Subcutaneous adipose tissue (tissue), 4 donors: ENCODE measurements around the gene RFX7. TPM values are rescaled to one million over a fixed set of nuclear protein-coding genes. Genes with fewer than 3 reads are reported as not detected.

Experiments used
- total RNA-seq, 4 donors: library from RNA; depleted of rRNA; stranded (reverse); fragments of >200 nt; gene quantifications; one replicate each; pipeline ENCODE4 v1.1.0, GENCODE V29; 2016
- TF ChIP-seq, protein P1 (sequence below): fragments of 450-650 bp; IDR thresholded peaks from one replicate; pipeline ENCODE4 v1.5.1; 2016; ENCODE audit warnings: low read depth, mild to moderate bottlenecking, control low read depth, antibody characterized with exemption, moderate library complexity

The RFX7 gene
- total RNA-seq, 4 donors from 2014 or later, result 6.0 to 10.2 (median 8.3) TPM

DNA sequence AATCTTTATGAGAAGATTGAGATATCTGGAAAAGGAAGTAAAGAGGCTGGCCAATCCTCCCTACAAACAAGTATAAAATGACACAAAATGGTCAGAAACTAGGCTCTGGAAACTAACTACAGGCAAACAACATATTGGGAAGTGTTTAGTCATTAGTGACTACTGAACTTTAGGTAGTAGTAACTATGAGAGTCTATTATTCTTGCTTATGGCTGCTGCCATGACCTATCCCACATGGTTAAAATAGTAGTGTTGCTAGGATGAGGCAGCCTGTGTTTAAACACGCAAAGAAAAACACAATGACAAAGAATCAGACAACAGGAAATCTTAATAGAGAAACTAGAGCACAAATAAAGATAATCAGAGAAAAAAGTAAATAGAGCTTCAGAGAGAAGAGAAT lies 67.9 kb downstream of the RFX7 start:
- TF ChIP-seq, protein P1, sequence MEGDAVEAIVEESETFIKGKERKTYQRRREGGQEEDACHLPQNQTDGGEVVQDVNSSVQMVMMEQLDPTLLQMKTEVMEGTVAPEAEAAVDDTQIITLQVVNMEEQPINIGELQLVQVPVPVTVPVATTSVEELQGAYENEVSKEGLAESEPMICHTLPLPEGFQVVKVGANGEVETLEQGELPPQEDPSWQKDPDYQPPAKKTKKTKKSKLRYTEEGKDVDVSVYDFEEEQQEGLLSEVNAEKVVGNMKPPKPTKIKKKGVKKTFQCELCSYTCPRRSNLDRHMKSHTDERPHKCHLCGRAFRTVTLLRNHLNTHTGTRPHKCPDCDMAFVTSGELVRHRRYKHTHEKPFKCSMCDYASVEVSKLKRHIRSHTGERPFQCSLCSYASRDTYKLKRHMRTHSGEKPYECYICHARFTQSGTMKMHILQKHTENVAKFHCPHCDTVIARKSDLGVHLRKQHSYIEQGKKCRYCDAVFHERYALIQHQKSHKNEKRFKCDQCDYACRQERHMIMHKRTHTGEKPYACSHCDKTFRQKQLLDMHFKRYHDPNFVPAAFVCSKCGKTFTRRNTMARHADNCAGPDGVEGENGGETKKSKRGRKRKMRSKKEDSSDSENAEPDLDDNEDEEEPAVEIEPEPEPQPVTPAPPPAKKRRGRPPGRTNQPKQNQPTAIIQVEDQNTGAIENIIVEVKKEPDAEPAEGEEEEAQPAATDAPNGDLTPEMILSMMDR, result no peak

DNA sequence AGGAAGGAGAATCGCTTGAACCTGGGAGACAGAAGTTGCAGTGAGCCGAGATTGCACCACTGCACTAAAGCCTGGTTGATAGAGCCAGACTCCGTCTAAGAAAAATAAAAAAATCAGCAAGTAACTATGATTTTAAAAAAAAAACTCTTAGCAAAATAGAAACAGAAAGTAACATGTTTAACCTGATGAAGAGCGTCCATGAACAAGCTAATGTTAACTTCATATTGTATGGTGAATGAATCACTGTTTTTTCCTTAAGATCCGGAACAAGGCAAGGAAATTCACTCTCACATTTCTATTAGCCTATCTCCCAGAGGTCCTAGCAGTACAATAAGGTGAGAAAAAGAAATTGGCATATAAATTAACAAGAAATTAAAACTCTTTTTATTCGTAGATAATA lies 69.0 kb downstream of the RFX7 start:
- TF ChIP-seq, protein P1, result no peak

DNA sequence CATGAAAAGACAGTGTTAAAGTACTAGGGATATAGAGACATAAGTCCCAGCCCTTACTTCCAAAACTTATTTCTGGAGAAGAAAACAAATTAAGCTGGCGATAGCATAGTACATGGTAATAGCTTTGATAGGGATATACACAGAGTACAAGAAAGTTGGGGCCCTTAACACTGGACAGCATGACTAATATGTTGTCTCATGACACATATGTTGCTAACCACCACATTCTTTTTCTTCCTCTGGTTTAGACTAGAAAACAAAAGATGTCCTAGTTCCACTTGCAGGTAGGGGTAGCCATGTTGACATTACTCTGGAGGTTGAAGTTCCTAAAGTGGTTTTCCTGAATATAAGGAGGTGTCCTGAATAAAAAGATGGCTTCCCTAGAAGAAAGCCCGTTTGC lies 75.3 kb downstream of the RFX7 start:
- TF ChIP-seq, protein P1, result no peak

DNA sequence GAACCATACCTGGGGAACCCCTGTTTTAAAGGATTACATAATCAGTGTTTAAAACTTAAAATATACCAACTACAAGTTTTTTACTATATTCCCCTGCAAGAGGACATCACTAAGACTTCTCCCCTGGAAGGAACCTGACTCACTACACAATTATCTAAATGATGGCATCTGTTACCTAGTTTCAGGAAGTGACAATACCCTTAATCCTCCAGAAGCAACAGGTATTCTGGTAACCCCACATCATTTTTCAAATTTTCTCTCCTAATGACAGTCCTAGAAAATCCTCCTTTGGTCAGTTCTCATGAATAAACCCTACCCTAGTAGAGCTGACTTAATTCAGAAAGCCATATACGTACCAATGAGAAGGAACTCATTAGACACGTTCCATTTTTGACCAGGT lies 78.4 kb downstream of the RFX7 start:
- TF ChIP-seq, protein P1, result no peak

DNA sequence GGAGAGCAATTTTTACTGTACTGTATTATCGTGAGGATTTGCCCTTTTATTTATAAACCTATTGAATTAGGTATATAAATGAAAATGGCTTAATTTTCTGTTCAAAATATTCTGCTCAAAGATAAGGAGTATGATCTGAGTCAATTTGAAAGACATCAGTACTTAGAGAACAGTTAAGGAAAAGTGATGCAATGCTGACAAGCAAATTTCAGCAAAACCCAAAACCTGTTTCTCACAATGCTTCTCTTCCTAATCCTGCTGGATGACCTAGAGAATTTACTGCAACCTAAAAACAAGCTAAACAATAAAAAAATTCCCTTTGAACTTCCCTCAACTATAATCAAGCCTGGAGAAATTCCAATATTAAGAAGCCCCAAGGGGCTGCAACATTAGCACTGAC lies 82.7 kb downstream of the RFX7 start:
- TF ChIP-seq, protein P1, result no peak

DNA sequence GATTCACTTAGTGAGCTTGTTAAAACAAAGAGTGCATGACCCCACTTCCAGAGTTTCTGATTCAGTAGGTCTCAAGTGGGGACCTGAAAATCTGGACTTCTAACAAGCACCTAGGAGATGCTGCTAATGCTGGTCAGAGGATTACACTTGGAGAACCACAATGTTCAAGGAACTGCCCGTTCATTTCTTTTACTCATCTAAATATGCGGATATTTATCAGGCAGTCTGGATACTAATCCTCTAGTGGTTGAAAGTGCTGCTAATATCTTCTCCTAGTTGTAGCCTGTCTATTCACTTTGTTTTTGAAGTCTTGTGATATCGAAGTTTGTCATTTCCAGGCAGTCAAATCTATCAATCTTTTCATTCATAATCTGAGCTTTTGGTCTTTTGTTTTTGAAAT lies 86.8 kb downstream of the RFX7 start:
- TF ChIP-seq, protein P1, result no peak

DNA sequence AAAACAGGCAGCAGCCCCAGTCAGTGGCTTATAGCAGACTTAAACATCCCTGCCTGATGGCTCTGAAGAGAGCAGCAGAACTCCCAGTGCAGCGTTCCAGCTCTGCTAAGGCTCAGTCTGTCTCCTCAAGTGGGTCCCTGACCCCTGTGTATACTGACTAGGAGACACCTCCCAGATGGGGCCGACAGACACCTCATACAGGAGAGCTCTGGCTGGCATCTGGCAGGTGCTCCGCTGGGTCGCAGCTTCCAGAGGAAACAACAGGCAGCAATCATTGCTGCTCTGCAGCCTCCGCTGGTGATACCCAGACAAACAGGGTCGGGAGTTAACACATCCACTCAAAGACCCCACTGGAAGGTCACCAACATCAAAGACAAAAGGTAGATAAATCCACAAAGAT lies 93.5 kb downstream of the RFX7 start:
- TF ChIP-seq, protein P1, result no peak

DNA sequence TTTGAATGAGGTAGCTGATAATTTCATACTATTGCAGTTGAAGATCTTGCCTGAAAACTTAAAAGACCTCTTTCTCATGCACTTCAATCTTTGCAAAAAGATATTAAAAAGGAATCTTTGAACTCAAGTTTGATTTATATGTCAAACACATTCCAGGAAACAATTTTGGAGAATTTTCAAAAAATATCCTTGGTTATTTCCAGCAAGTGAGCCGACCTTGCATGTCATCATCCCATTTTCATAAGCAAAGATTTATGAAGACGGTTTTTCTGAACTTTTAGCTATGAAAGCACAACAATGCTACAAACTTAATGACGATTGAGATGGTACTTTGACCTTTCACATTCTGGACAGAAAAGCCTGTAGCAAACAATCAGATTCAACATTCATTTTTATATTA lies 95.6 kb downstream of the RFX7 start:
- TF ChIP-seq, protein P1, result no peak
